HT1080 (cell line): Measurements from ENCODE around the gene RABGGTA. TPM values are rescaled to one million over a fixed set of nuclear protein-coding genes. Genes with fewer than 3 reads are reported as not detected.
"Not testable (repeated sequence)": the region's sequence is repeated elsewhere in the genome, so short reads cannot be mapped to it uniquely, and the experiment has no call there.

Experiments
- DNase-seq: peaks from one replicate; pipeline ENCODE4 v3.0.0-alpha.2; 2015; ENCODE audit warnings: low read depth
- small RNA-seq: library from RNA; depleted of rRNA; stranded (forward); fragments of <200 nt; gene quantifications from one replicate; pipeline ENCODE3, GENCODE V24; 2014
- total RNA-seq: library from RNA; depleted of rRNA; stranded (reverse); fragments of >200 nt; shearing (Covaris generic); gene quantifications from 2 replicates; pipeline ENCODE4 v1.2.3, GENCODE V29; 2014; rRNA removed

The RABGGTA gene
- total RNA-seq, 1 experiment from 2014 or later: 24.0 TPM

DNA sequence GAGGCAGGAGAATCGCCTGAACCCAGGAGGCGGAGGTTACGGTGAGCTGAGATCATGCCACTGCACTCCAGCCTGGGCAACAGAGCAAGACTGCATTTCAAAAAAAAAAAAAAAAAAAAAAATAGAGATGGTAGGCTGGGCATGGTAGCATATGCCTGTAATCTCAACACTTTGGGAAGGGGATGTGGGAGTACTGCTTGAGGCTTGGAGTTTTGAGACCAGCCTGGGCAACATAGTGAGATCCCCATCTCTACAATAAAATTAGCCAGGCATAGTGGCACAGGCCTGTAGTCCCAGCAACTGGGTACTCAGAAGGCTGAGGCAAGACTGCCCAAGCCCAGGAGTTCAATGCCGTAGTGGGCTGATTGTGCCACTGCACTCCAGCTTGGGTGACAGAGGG, 48.4 kb downstream of the RABGGTA start:
- DNase-seq: not testable (repeated sequence)

GRCh38 chr14:24219521-24219920, 51.9 kb downstream of the RABGGTA start:
- DNase-seq: no peak

- DNase-seq: no peak
Observed at GRCh38 chr14:24219080-24219479, 52.3 kb downstream of the RABGGTA start.

DNA sequence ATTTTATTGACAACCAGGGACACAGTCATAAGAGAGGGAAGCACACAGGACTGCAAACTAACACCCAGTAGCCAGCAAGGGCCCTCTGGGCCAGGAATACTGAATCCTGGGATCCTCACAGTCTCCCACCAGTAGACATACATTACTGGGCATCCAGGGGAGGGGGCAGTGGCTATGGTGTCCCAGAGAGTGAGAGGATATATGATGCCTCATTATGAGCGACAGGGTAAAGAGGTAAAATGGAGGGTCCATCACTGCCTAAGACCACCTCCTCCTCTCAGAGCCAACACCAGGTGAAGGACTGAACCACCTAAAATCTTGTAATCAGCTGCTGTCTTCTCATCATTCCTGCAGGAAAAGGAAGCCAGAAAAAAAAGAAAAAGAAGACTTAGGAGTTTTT, 54.5 kb downstream of the RABGGTA start:
- DNase-seq: not testable (repeated sequence)

GRCh38 chr14:24216345-24216699, 55.1 kb downstream of the RABGGTA start:
- no peak for DNase-seq

Small RNAs within 50 kb of the gene (small RNA-seq; reads per million reads assigned to genes)
- not detected for gene MDP1

Other genes with a start within 250 kb of the RABGGTA start
- 0.07 and 0.11 TPM in 2 replicates for gene CARMIL3, start 219.6 kb downstream of the RABGGTA start, total RNA-seq
- not detected in 2 replicates for gene CPNE6, start 200.0 kb downstream of the RABGGTA start, total RNA-seq
- 27.1 and 29.3 TPM in 2 replicates for gene PCK2, start 177.3 kb downstream of the RABGGTA start, total RNA-seq
- gene DCAF11, start 156.8 kb downstream of the RABGGTA start, total RNA-seq: 37.2 and 46.7 TPM in 2 replicates
- gene NRL, start 156.6 kb downstream of the RABGGTA start, total RNA-seq: 1.3 and 4.4 TPM in 2 replicates
- gene FITM1, start 140.9 kb downstream of the RABGGTA start, total RNA-seq: 0.63 TPM in 1 of 2 replicates, not detected in the other
- 130 and 149 TPM in 2 replicates for gene PSME1, start 135.4 kb downstream of the RABGGTA start, total RNA-seq
- gene EMC9, start 130.0 kb downstream of the RABGGTA start, total RNA-seq: 30.2 and 32.2 TPM in 2 replicates
- gene PSME2, start 125.0 kb downstream of the RABGGTA start, total RNA-seq: 224 and 243 TPM in 2 replicates
- gene RNF31, start 124.1 kb downstream of the RABGGTA start, total RNA-seq: 57.7 and 69.8 TPM in 2 replicates
- 5.0 and 7.8 TPM in 2 replicates for gene IRF9, start 110.3 kb downstream of the RABGGTA start, total RNA-seq
- gene REC8, start 99.5 kb downstream of the RABGGTA start, total RNA-seq: 0.53 and 1.0 TPM in 2 replicates
- 242 and 273 TPM in 2 replicates for gene IPO4, start 82.8 kb downstream of the RABGGTA start, total RNA-seq
- 54.0 and 68.3 TPM in 2 replicates for gene TM9SF1, start 76.2 kb downstream of the RABGGTA start, total RNA-seq
- gene TSSK4, start 65.9 kb downstream of the RABGGTA start, total RNA-seq: 0.13 TPM in 1 of 2 replicates, not detected in the other
- gene CHMP4A, start 58.1 kb downstream of the RABGGTA start, total RNA-seq: 20.0 and 44.4 TPM in 2 replicates
- 10.6 and 12.3 TPM in 2 replicates for gene MDP1, start 55.5 kb downstream of the RABGGTA start, total RNA-seq
- gene NEDD8, start 39.2 kb downstream of the RABGGTA start, total RNA-seq: 307 and 368 TPM in 2 replicates
- 92.5 and 107 TPM in 2 replicates for gene GMPR2, start 38.7 kb downstream of the RABGGTA start, total RNA-seq
- 47.2 and 52.4 TPM in 2 replicates for gene TINF2, start 29.0 kb downstream of the RABGGTA start, total RNA-seq
- 0.76 and 1.4 TPM in 2 replicates for gene TGM1, start 8.4 kb downstream of the RABGGTA start, total RNA-seq
- 6.0 and 6.9 TPM in 2 replicates for gene DHRS1, start 28.2 kb upstream of the RABGGTA start, total RNA-seq
- gene NOP9, start 28.3 kb upstream of the RABGGTA start, total RNA-seq: 21.1 and 25.6 TPM in 2 replicates
- gene CIDEB, start 36.4 kb upstream of the RABGGTA start, total RNA-seq: 0.10 TPM in 1 of 2 replicates, not detected in the other
- gene LTB4R2, start 38.5 kb upstream of the RABGGTA start, total RNA-seq: 5.0 and 7.8 TPM in 2 replicates
- gene LTB4R, start 39.9 kb upstream of the RABGGTA start, total RNA-seq: 3.8 and 6.5 TPM in 2 replicates
- gene ADCY4, start 63.5 kb upstream of the RABGGTA start, total RNA-seq: not detected in 2 replicates
- gene RIPK3, start 68.4 kb upstream of the RABGGTA start, total RNA-seq: 0.08 TPM in 1 of 2 replicates, not detected in the other
- 0.32 TPM in 1 of 2 replicates, not detected in the other for gene NFATC4, start 96.6 kb upstream of the RABGGTA start, total RNA-seq
- 0.03 and 0.05 TPM in 2 replicates for gene NYNRIN, start 127.4 kb upstream of the RABGGTA start, total RNA-seq
- 0.35 and 0.84 TPM in 2 replicates for gene CBLN3, start 158.1 kb upstream of the RABGGTA start, total RNA-seq
- 18.0 and 20.8 TPM in 2 replicates for gene KHNYN, start 158.4 kb upstream of the RABGGTA start, total RNA-seq
- 11.7 and 21.9 TPM in 2 replicates for gene SDR39U1, start 171.2 kb upstream of the RABGGTA start, total RNA-seq
- gene CMA1, start 236.7 kb upstream of the RABGGTA start, total RNA-seq: not detected in 2 replicates